Subcutaneous adipose tissue (tissue), 4 donors: Measurements from ENCODE around the gene ELMO1. TPM values are rescaled to one million over a fixed set of nuclear protein-coding genes. Genes with fewer than 3 reads are reported as not detected.

Source experiments
- CTCF ChIP-seq: fragments of 450-650 bp; IDR thresholded peaks from one replicate; pipeline ENCODE4 v1.5.1; 2016; ENCODE audit warnings: low read depth, mild to moderate bottlenecking, control low read depth, antibody characterized with exemption, moderate library complexity
- total RNA-seq, 4 donors: library from RNA; depleted of rRNA; stranded (reverse); fragments of >200 nt; gene quantifications; one replicate each; pipeline ENCODE4 v1.1.0, GENCODE V29; 2016

ELMO1 gene
- total RNA-seq, 4 donors from 2014 or later: 97.1 to 129 (median 126) TPM

- TF ChIP-seq CTCF: no peak
Measured at GRCh38 chr7:36939816-36940215, 508.8 kb downstream of the ELMO1 start.

GRCh38 chr7:36937754-36938563 is 510.7 kb downstream of the ELMO1 start:
- TF ChIP-seq CTCF: no peak

- TF ChIP-seq CTCF: no peak
Measured at GRCh38 chr7:36931892-36932291, 516.8 kb downstream of the ELMO1 start.

GRCh38 chr7:36929791-36930190 is 518.9 kb downstream of the ELMO1 start:
- no peak for TF ChIP-seq CTCF

- TF ChIP-seq CTCF: no peak
Measured at GRCh38 chr7:36928718-36929117, 519.9 kb downstream of the ELMO1 start.

- no peak for TF ChIP-seq CTCF
Measured at GRCh38 chr7:36928311-36928710, 520.4 kb downstream of the ELMO1 start.

- no peak for TF ChIP-seq CTCF
Measured at GRCh38 chr7:36925691-36926090, 523.0 kb downstream of the ELMO1 start.
